A549 (cell line): ENCODE measurements around the gene JARID2. TPM values are rescaled to one million over a fixed set of nuclear protein-coding genes. Genes with fewer than 3 reads are reported as not detected.

Source experiments
- ATAC-seq, 2 experiments: fragments of 200-7000 bp in 1 of 2; fragments of >200 bp in 1 of 2; cut with Nextera tagmentation in 1 of 2; cut with Tn5 transposase in 1 of 2; 3 replicates each; pipeline versions ENCODE4 v1.8.0 to v1.9.1; 2018 to 2020; ENCODE audit warnings: mild to moderate bottlenecking in 1 of 2, moderate library complexity in 1 of 2
- CTCF ChIA-PET: fragments of 300-600 bp; sonication (Branson Sonifier 250); formaldehyde crosslinking; extraction: SDS; loops from one replicate; lab custom pipeline; 2021; ENCODE audit warnings: antibody characterized with exemption, inconsistent platforms; lab: Yijun Ruan, JAX
- POLR2A ChIA-PET: fragments of 350-600 bp; formaldehyde crosslinking; extraction: SDS; loops from one replicate; lab custom pipeline; 2021; ENCODE audit warnings: antibody characterized with exemption, inconsistent platforms; lab: Yijun Ruan, JAX
- DNase-seq, 2 experiments: peaks; one replicate each; pipeline versions ENCODE4 v3.0.0 to v3.0.0-alpha.2; 2011 to 2016; ENCODE audit warnings: low read depth in 1 of 2, low spot score in 1 of 2
- FAIRE-seq: peaks from 2 replicates; lab custom pipeline; 2011; peaks lifted over from hg19 to GRCh38; lab: Jason Lieb, UNC
- H3K27ac ChIP-seq, 2 experiments: fragments of >200 bp; sonication (Bioruptor Twin); formaldehyde crosslinking; 3 replicates each; pipeline ENCODE4 v1.5.1; 2016 to 2017
- H3K4me1 ChIP-seq: fragments of >200 bp; sonication (Bioruptor Twin); formaldehyde crosslinking; 3 replicates; pipeline ENCODE4 v1.6.1; 2016
- H3K4me2 ChIP-seq: fragments of >200 bp; sonication (Bioruptor Twin); formaldehyde crosslinking; 3 replicates; pipeline ENCODE4 v1.6.1; 2016
- H3K4me3 ChIP-seq: fragments of >200 bp; sonication (Bioruptor Twin); formaldehyde crosslinking; 3 replicates; pipeline ENCODE4 v1.5.1; 2016
- H3K9me3 ChIP-seq: fragments of >200 bp; sonication (Bioruptor Twin); formaldehyde crosslinking; 3 replicates; pipeline ENCODE4 v1.6.1; 2016
- BHLHE40 ChIP-seq: IDR thresholded peaks from 2 replicates; pipeline ENCODE4 v1.6.1; 2012; ENCODE audit warnings: low read depth, low read length, inconsistent platforms
- CHD2 ChIP-seq: fragments of 150-350 bp; IDR thresholded peaks from 2 replicates; pipeline ENCODE4 v1.6.1; 2014; ENCODE audit warnings: low read length; ENCODE audit not compliant: partially characterized antibody
- EHF ChIP-seq: fragments of 250-450 bp; sonication (Bioruptor Pico); IDR thresholded peaks from 2 replicates; pipeline ENCODE4 v1.5.0; 2020; ENCODE audit warnings: mild to moderate bottlenecking
- EHMT2 ChIP-seq: fragments of 200-600 bp; sonication (generic); IDR thresholded peaks from 2 replicates; pipeline ENCODE4 v1.6.1; 2016; ENCODE audit warnings: antibody characterized with exemption, low read depth, mild to moderate bottlenecking, moderate library complexity
- FOSB ChIP-seq: fragments of 250-450 bp; sonication (Bioruptor Pico); IDR thresholded peaks from 2 replicates; pipeline ENCODE4 v1.5.0; 2020; ENCODE audit warnings: mild to moderate bottlenecking, moderate library complexity
- HOXB5 ChIP-seq: fragments of 250-450 bp; sonication (Bioruptor Pico); IDR thresholded peaks from 2 replicates; pipeline ENCODE4 v1.5.0; 2020; ENCODE audit warnings: mild to moderate bottlenecking, moderate library complexity
- MAZ ChIP-seq: fragments of 150-350 bp; IDR thresholded peaks from 2 replicates; pipeline ENCODE4 v1.6.1; 2014; ENCODE audit warnings: antibody characterized with exemption, low read depth, low read length, borderline replicate concordance
- NFE2L2 ChIP-seq: fragments of 150-350 bp; conservative IDR thresholded peaks from 2 replicates; pipeline ENCODE4 v1.6.1; 2014; ENCODE audit warnings: low read length
- NPAS2 ChIP-seq: fragments of 250-450 bp; sonication (Bioruptor Pico); IDR thresholded peaks from 2 replicates; pipeline ENCODE4 v1.8.0; 2022; ENCODE audit warnings: mild to moderate bottlenecking, moderate library complexity, borderline replicate concordance
- POLR2A ChIP-seq: IDR thresholded peaks from 2 replicates; pipeline ENCODE4 v1.6.1; 2012; ENCODE audit warnings: mild to moderate bottlenecking, low read length
- POLR2AphosphoS2 ChIP-seq: conservative IDR thresholded peaks from 2 replicates; pipeline ENCODE4 v1.6.1; 2012; ENCODE audit warnings: low read length, improper control_type of control experiment, inconsistent platforms
- RARB ChIP-seq: fragments of 250-450 bp; sonication (Bioruptor Pico); IDR thresholded peaks from 2 replicates; pipeline ENCODE4 v1.8.0; 2021; ENCODE audit warnings: mild to moderate bottlenecking, moderate library complexity
- RCOR1 ChIP-seq: fragments of 150-350 bp; IDR thresholded peaks from 2 replicates; pipeline ENCODE4 v1.6.1; 2014; ENCODE audit warnings: antibody characterized with exemption, low read length, low read depth
- RNF2 ChIP-seq: fragments of 200-600 bp; sonication (generic); IDR thresholded peaks from 2 replicates; pipeline ENCODE4 v1.6.1; 2016; ENCODE audit warnings: low read depth, mild to moderate bottlenecking, antibody characterized with exemption, moderate library complexity, borderline replicate concordance
- SMC3 ChIP-seq: fragments of >200 bp; sonication (Bioruptor Twin); formaldehyde crosslinking; IDR thresholded peaks from 3 replicates; pipeline ENCODE4 v1.6.1; 2018; ENCODE audit warnings: inconsistent platforms
- TP53 ChIP-seq: fragments of 250-450 bp; sonication (Bioruptor Pico); IDR thresholded peaks from 2 replicates; pipeline ENCODE4 v1.5.0; 2021; ENCODE audit warnings: mild to moderate bottlenecking, moderate library complexity
- ZFP36 ChIP-seq: fragments of 450-650 bp; IDR thresholded peaks from 2 replicates; pipeline ENCODE4 v1.6.1; 2014; ENCODE audit warnings: borderline replicate concordance; ENCODE audit not compliant: partially characterized antibody
- WGBS: methylation state at CpG from one replicate; pipeline ENCODE4 v1.1.6; 2017; ENCODE audit errors: missing lambda C conversion rate; 5-methylcytosine and 5-hydroxymethylcytosine counted together
- polyA plus RNA-seq, 4 experiments: library from polyadenylated mRNA; depleted of rRNA in 3 of 4; stranded (reverse); fragments of >200 nt; fragmentation: RNase III in 1 of 4; extraction: RNeasy Plus Mini Kit Qiagen cat#74134 plus additional on column Dnase treatment in 1 of 4; gene quantifications; 2 replicates in 3 of 4; 3 replicates in 1 of 4; pipeline ENCODE4 v1.2.3, GENCODE V29; 2011 to 2017
- TF ChIP-seq, protein P1 (sequence below): fragments of 250-450 bp; sonication (Bioruptor Pico); IDR thresholded peaks from 2 replicates; pipeline ENCODE4 v1.5.0; 2020; ENCODE audit warnings: low read depth, mild to moderate bottlenecking, moderate library complexity
- TF ChIP-seq, protein P2 (sequence below): IDR thresholded peaks from 2 replicates; pipeline ENCODE4 v1.6.1; 2012
- TF ChIP-seq, protein P3 (sequence below): fragments of >200 bp; sonication (Bioruptor Twin); formaldehyde crosslinking; IDR thresholded peaks from 2 replicates; pipeline ENCODE4 v1.6.1; 2016
- TF ChIP-seq, protein P4 (sequence below): fragments of 150-350 bp; IDR thresholded peaks from 2 replicates; pipeline ENCODE4 v1.6.1; 2014; ENCODE audit warnings: low read depth, mild to moderate bottlenecking, low read length
- TF ChIP-seq, protein P5 (sequence below): IDR thresholded peaks from 2 replicates; pipeline ENCODE4 v1.6.1; 2012
- TF ChIP-seq, protein P6 (sequence below): fragments of 250-450 bp; sonication (Bioruptor Pico); IDR thresholded peaks from 2 replicates; pipeline ENCODE4 v1.5.0; 2021; ENCODE audit warnings: mild to moderate bottlenecking, moderate library complexity, borderline replicate concordance
- TF ChIP-seq, protein P7 (sequence below): fragments of >200 bp; sonication (Bioruptor Twin); formaldehyde crosslinking; IDR thresholded peaks from 3 replicates; pipeline ENCODE4 v1.6.1; 2016

JARID2 gene
- polyA plus RNA-seq, 2 of the 4 experiments (the other 2 are of a cell fraction): 7.8 to 8.3 TPM

DNA sequence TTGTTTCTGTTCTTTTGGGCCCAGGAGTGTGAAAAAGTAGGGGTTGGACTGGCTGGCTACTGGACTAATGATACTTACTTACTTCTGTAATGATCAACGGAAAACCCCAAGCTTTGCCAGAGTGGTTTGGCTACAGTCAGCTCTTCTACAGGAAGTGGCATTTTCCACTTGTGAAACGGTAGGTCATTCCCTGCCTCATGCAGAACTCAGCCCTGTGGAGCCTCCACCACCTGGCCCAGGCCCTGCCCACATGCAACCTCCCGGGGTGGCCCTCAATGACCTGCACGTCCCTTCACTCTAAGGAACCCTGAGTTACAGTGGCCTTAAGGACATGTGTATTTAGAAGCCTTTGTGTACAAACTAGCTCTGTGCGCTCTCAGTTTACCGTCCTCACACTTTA lies 276.6 kb downstream of the JARID2 start:
- WGBS: 81% methylated on average over 6 of the region's 6 CpGs
- H3K27ac ChIP-seq: no peak overlapping the region
- H3K4me2 ChIP-seq: no peak overlapping the region
- POLR2A ChIA-PET: no interaction called here
- no peaks in the 10 kb centered on the region for H3K9me3 ChIP-seq
- no peaks in the 10 kb centered on the region for H3K4me1 ChIP-seq
- ATAC-seq: no peak
- H3K4me3 ChIP-seq: no peak overlapping the region
- FAIRE-seq: no peak
- CTCF ChIA-PET: no interaction called here
- TF ChIP-seq HOXB5 (CRISPR knock-in tag) (no peak), EHF (CRISPR knock-in tag) (no peak), RNF2 (no peak), FOSB (CRISPR knock-in tag) (no peak), SMC3 (no peak)
- TF ChIP-seq, protein P1, sequence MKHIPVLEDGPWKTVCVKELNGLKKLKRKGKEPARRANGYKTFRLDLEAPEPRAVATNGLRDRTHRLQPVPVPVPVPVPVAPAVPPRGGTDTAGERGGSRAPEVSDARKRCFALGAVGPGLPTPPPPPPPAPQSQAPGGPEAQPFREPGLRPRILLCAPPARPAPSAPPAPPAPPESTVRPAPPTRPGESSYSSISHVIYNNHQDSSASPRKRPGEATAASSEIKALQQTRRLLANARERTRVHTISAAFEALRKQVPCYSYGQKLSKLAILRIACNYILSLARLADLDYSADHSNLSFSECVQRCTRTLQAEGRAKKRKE (CRISPR knock-in tag): no peak
- TF ChIP-seq, protein P2, sequence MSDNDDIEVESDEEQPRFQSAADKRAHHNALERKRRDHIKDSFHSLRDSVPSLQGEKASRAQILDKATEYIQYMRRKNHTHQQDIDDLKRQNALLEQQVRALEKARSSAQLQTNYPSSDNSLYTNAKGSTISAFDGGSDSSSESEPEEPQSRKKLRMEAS: no peak
- TF ChIP-seq, protein P3, sequence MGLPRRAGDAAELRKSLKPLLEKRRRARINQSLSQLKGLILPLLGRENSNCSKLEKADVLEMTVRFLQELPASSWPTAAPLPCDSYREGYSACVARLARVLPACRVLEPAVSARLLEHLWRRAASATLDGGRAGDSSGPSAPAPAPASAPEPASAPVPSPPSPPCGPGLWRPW: no peak
- DNase-seq: no peak

DNA sequence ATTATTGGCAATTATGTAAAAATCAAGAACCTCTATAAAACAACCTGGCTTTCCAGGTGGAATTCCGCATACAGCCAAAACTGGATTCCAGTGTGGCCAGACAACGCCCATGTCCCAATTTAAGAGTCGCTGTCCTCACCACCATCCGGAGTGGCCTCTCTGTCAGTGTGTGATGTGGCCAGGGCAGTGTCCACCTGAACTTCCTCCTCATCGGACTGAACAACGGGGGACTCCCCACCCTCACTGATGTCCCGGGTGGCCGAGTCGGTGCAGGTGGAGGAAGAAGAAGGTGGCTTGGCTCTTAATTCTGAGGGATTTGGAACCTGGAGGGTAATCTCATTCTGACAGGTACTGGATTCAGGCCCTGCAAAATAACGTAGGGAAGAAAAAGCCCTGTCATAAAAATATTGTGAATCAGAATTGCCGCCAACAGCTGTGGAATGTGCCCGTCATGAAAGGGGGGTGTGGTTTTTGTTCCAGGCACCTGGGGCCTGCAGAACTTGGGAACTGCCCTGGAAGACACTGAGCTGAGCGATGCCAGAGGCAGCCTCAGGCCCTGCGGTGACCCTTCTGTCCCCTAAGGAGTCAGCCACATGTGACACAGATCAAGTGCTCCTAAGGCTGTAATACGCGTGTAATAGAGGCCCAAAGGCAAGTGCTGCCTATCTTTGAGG lies 277.1 kb downstream of the JARID2 start:
- 94% methylated on average over 16 of the region's 16 CpGs for WGBS
- Histone ChIP-seq H3K4me1 (no peaks in the 10 kb centered on the region), H3K9me3 (no peaks in the 10 kb centered on the region), H3K4me3 (no peak overlapping the region), H3K4me2 (no peak overlapping the region), H3K27ac (no peak overlapping the region)
- ChIA-PET POLR2A (interaction anchor here (0.6 kb wide), 1 partner anchor 349 kb away, joined by 3 read pairs; no protein-coding TSS in a partner anchor), CTCF (no interaction called here)
- DNase-seq (no peak), ATAC-seq (no peak), FAIRE-seq (no peak)
- no peak for TF ChIP-seq NPAS2 (CRISPR knock-in tag)

DNA sequence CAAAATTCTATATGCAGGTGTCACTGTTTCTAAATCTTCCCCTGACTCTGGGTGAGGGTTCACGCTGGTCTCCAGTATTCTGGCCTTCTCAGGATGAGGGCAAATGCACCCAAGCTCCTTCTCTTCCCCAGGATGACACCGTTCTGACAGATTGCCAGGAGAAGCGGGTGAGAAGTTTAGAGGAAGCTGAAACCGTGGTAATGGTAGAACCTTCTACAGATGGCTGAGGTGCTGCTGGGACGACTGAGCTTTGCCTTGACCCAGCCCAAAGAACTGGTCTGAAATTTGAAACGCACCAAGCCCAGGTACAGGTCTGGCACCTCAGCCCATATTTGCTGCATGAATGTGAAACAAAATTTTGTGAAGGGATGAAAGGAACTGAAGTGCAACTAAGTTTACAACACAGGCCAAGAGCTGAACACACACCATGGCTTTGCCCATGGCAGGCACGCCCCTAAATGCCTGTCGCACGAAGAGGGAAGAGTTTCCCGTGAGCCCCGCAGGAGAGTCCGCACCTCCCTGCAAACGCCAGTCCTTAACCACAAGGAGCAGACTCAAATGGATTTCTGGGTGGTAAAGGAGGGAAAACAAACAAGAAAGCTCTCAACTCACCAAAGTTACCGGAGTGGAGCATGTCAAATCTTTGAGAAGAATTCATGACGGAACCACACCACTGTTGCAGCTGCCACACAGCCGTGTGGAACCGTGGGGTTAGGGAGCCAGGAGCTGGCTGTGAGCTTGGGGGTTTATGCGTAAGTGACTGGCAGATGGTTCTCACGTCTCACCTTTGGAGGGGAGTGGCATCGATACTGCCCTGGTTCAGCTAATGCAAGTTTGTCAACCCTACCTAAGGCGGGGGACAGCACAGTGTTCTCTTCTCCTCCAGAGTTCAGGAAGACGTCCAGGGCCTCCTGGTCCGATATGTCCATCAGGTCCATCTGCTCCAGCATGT lies 278.1 kb downstream of the JARID2 start:
- POLR2A ChIA-PET: interaction anchor here (0.6 kb wide), 1 partner anchor 350 kb away, joined by 3 read pairs; no protein-coding TSS in a partner anchor
- TF ChIP-seq RARB (CRISPR knock-in tag) (no peak), EHMT2 (no peak), CHD2 (no peak), RCOR1 (no peak), TP53 (CRISPR knock-in tag) (no peak), NFE2L2 (no peak), ZFP36 (no peak), POLR2AphosphoS2 (no peak), POLR2A (no peak), BHLHE40 (no peak), MAZ (no peak)
- TF ChIP-seq, protein P3: no peak
- TF ChIP-seq, protein P4, sequence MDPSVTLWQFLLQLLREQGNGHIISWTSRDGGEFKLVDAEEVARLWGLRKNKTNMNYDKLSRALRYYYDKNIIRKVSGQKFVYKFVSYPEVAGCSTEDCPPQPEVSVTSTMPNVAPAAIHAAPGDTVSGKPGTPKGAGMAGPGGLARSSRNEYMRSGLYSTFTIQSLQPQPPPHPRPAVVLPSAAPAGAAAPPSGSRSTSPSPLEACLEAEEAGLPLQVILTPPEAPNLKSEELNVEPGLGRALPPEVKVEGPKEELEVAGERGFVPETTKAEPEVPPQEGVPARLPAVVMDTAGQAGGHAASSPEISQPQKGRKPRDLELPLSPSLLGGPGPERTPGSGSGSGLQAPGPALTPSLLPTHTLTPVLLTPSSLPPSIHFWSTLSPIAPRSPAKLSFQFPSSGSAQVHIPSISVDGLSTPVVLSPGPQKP: no peak
- TF ChIP-seq, protein P5, sequence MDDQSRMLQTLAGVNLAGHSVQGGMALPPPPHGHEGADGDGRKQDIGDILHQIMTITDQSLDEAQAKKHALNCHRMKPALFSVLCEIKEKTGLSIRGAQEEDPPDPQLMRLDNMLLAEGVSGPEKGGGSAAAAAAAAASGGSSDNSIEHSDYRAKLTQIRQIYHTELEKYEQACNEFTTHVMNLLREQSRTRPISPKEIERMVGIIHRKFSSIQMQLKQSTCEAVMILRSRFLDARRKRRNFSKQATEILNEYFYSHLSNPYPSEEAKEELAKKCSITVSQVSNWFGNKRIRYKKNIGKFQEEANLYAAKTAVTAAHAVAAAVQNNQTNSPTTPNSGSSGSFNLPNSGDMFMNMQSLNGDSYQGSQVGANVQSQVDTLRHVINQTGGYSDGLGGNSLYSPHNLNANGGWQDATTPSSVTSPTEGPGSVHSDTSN: no peak
- TF ChIP-seq, protein P6, sequence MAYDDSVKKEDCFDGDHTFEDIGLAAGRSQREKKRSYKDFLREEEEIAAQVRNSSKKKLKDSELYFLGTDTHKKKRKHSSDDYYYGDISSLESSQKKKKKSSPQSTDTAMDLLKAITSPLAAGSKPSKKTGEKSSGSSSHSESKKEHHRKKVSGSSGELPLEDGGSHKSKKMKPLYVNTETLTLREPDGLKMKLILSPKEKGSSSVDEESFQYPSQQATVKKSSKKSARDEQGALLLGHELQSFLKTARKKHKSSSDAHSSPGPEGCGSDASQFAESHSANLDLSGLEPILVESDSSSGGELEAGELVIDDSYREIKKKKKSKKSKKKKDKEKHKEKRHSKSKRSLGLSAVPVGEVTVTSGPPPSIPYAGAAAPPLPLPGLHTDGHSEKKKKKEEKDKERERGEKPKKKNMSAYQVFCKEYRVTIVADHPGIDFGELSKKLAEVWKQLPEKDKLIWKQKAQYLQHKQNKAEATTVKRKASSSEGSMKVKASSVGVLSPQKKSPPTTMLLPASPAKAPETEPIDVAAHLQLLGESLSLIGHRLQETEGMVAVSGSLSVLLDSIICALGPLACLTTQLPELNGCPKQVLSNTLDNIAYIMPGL (CRISPR knock-in tag): no peak
- TF ChIP-seq, protein P7, sequence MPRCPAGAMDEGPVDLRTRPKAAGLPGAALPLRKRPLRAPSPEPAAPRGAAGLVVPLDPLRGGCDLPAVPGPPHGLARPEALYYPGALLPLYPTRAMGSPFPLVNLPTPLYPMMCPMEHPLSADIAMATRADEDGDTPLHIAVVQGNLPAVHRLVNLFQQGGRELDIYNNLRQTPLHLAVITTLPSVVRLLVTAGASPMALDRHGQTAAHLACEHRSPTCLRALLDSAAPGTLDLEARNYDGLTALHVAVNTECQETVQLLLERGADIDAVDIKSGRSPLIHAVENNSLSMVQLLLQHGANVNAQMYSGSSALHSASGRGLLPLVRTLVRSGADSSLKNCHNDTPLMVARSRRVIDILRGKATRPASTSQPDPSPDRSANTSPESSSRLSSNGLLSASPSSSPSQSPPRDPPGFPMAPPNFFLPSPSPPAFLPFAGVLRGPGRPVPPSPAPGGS: no peak

More for the DNA sequence above, 278.1 kb downstream of the JARID2 start:
- DNase-seq (no peak), ATAC-seq (no peak), FAIRE-seq (no peak)
- Histone ChIP-seq H3K9me3 (no peaks in the 10 kb centered on the region), H3K27ac (no peak overlapping the region), H3K4me1 (no peaks in the 10 kb centered on the region), H3K4me3 (no peak overlapping the region), H3K4me2 (no peak overlapping the region)
- WGBS: 89% methylated on average over 21 of the region's 23 CpGs
- CTCF ChIA-PET: interaction anchor here (1.3 kb wide), 1 partner anchor 12 kb away, joined by 4 read pairs; no protein-coding TSS in a partner anchor
